Thoracic aorta (tissue), 2 donors: ENCODE measurements around the gene TEX48. TPM values are rescaled to one million over a fixed set of nuclear protein-coding genes. Genes with fewer than 3 reads are reported as not detected.

Experiments used
- ATAC-seq: fragments of 150-250 bp; one replicate; pipeline ENCODE4 v1.8.0; 2017; ENCODE audit warnings: low read depth; ENCODE audit not compliant: insufficient number of reproducible peaks, low FRiP score
- DNase-seq: peaks from one replicate; pipeline ENCODE4 v3.0.0-alpha.2; 2020; ENCODE audit warnings: low spot score
- H3K27ac ChIP-seq, 2 donors: fragments of 200-600 bp; sonication (generic); 1 replicate in 1 of 2; 2 replicates in 1 of 2; pipeline ENCODE4 v1.5.1; 2016; ENCODE audit warnings: mild to moderate bottlenecking in 2 of 2, moderate library complexity in 2 of 2
- H3K27me3 ChIP-seq: fragments of 200-600 bp; sonication (generic); replicated peaks from 2 replicates; pipeline ENCODE4 v1.6.0; 2016; ENCODE audit warnings: mild to moderate bottlenecking; ENCODE audit not compliant: insufficient read depth
- H3K36me3 ChIP-seq: fragments of 200-600 bp; sonication (generic); one replicate; pipeline ENCODE4 v1.5.1; 2016
- H3K4me1 ChIP-seq, 2 donors: fragments of 200-600 bp; sonication (generic); 1 replicate in 1 of 2; 2 replicates in 1 of 2; pipeline versions ENCODE4 v1.5.1 to v1.6.0; 2016; ENCODE audit warnings: low read depth in 2 of 2, mild to moderate bottlenecking in 1 of 2; ENCODE audit not compliant: control insufficient read depth in 1 of 2
- H3K4me3 ChIP-seq: fragments of 200-600 bp; sonication (generic); 2 replicates; pipeline ENCODE4 v1.5.1; 2016; ENCODE audit warnings: mild to moderate bottlenecking
- H3K9me3 ChIP-seq: fragments of 200-600 bp; sonication (generic); 2 replicates; pipeline ENCODE4 v1.5.1; 2016
- CTCF ChIP-seq: fragments of 200-600 bp; sonication (generic); IDR thresholded peaks from one replicate; pipeline ENCODE4 v1.5.1; 2019; ENCODE audit warnings: antibody characterized with exemption
- total RNA-seq, 2 donors: library from RNA; depleted of rRNA; stranded (reverse); fragments of >200 nt; gene quantifications; one replicate each; pipeline versions ENCODE4 v1.1.0 to v1.2.3, GENCODE V29; 2016

The TEX48 gene
- total RNA-seq, 2 donors from 2014 or later = not detected

- TF ChIP-seq CTCF = no peak
- no peaks in the 10 kb centered on the region for H3K4me1 ChIP-seq
- H3K36me3 ChIP-seq = peaks cover 40% of the 10 kb centered on the region
- DNase-seq (no peak), ATAC-seq (no peak)
- H3K4me3 ChIP-seq = no peak overlapping the region
- no peaks in the 10 kb centered on the region for H3K9me3 ChIP-seq
- H3K27me3 ChIP-seq = no peaks in the 10 kb centered on the region
- no peak overlapping the region for H3K27ac ChIP-seq
These were observed 47.6 kb downstream of the TEX48 start for GRCh38 chr9:114634387-114634786.

- H3K36me3 ChIP-seq = peaks cover 45% of the 10 kb centered on the region
- no peak for TF ChIP-seq CTCF
These were observed 48.4 kb downstream of the TEX48 start for GRCh38 chr9:114633438-114634089.

GRCh38 chr9:114631166-114631565 is 50.8 kb downstream of the TEX48 start:
- H3K27me3 ChIP-seq = no peaks in the 10 kb centered on the region
- DNase-seq (no peak), ATAC-seq (no peak)
- no peaks in the 10 kb centered on the region for H3K4me1 ChIP-seq
- H3K4me3 ChIP-seq = no peak overlapping the region
- no peaks in the 10 kb centered on the region for H3K9me3 ChIP-seq
- H3K36me3 ChIP-seq = peaks cover 43% of the 10 kb centered on the region
- H3K27ac ChIP-seq = no peak overlapping the region
- no peak for TF ChIP-seq CTCF

More at GRCh38 chr9:114633438-114634089, 48.4 kb downstream of the TEX48 start:
- no peaks in the 10 kb centered on the region for H3K27me3 ChIP-seq
- H3K27ac ChIP-seq = no peak overlapping the region
- H3K9me3 ChIP-seq = no peaks in the 10 kb centered on the region
- ATAC-seq (no peak), DNase-seq (no peak)
- no peaks in the 10 kb centered on the region for H3K4me1 ChIP-seq
- no peak overlapping the region for H3K4me3 ChIP-seq

- no peaks in the 10 kb centered on the region for H3K4me1 ChIP-seq
- ATAC-seq = no peak
- H3K36me3 ChIP-seq = peaks cover 37% of the 10 kb centered on the region
- H3K4me3 ChIP-seq = no peak overlapping the region
- H3K27me3 ChIP-seq = no peaks in the 10 kb centered on the region
- no peak for TF ChIP-seq CTCF
- no peak overlapping the region for H3K27ac ChIP-seq
- DNase-seq = no peak
- no peaks in the 10 kb centered on the region for H3K9me3 ChIP-seq
These were observed 52.4 kb downstream of the TEX48 start for GRCh38 chr9:114629563-114630090.

- no peak overlapping the region for H3K27ac ChIP-seq
- no peak for ATAC-seq
- no peaks in the 10 kb centered on the region for H3K27me3 ChIP-seq
- no peaks in the 10 kb centered on the region for H3K9me3 ChIP-seq
- peaks cover 0 to 4% of the 10 kb centered on the region in 2 donors for H3K4me1 ChIP-seq
- peaks cover 27% of the 10 kb centered on the region for H3K36me3 ChIP-seq
- no peak for DNase-seq
- TF ChIP-seq CTCF = no peak
- no peak overlapping the region for H3K4me3 ChIP-seq
These were observed 54.4 kb downstream of the TEX48 start for GRCh38 chr9:114627553-114627952.
